GM12878 (cell line): ENCODE data around the gene CAMK2A. TPM values are rescaled to one million over a fixed set of nuclear protein-coding genes. Genes with fewer than 3 reads are reported as not detected.

Experiments
- ATAC-seq: fragments of 200-7000 bp; cut with Tn5 transposase; 3 replicates; pipeline ENCODE4 v1.9.1; 2020; ENCODE audit warnings: mild to moderate bottlenecking, moderate library complexity
- BruUV-seq: library from RNA; stranded (reverse); fragments of 400-500 nt; replicated peaks from 2 replicates; lab custom pipeline; 2021; lab: Mats Ljungman, UMichigan
- CTCF ChIA-PET: fragments of 300-600 bp; sonication (Branson Sonifier 250); formaldehyde crosslinking; extraction: SDS; loops from one replicate; lab custom pipeline; 2021; ENCODE audit warnings: inconsistent platforms; lab: Yijun Ruan, JAX
- POLR2A ChIA-PET: fragments of 350-600 bp; formaldehyde crosslinking; extraction: SDS; loops from one replicate; lab custom pipeline; 2021; ENCODE audit warnings: inconsistent platforms; lab: Charles Lee
- RAD21 ChIA-PET: fragments of 300-600 bp; sonication (Branson Sonifier 250); formaldehyde crosslinking; loops from one replicate; lab custom pipeline; 2023; ENCODE audit warnings: antibody characterized with exemption; ENCODE audit not compliant: unreplicated experiment; lab: Charles Lee
- SMC1A ChIA-PET: fragments of 300-600 bp; sonication (Branson Sonifier 250); formaldehyde crosslinking; loops from one replicate; lab custom pipeline; 2023; ENCODE audit not compliant: unreplicated experiment, uncharacterized antibody; lab: Charles Lee
- DNase-seq: peaks from one replicate; pipeline ENCODE4 v3.0.0-alpha.2; 2011; ENCODE audit warnings: low read depth, low spot score
- FAIRE-seq: peaks from 3 replicates; lab custom pipeline; 2011; peaks lifted over from hg19 to GRCh38; lab: Jason Lieb, UNC
- H2AFZ ChIP-seq: 2 replicates; pipeline ENCODE4 v1.6.0; 2011; ENCODE audit warnings: low read depth, low read length, control low read depth; ENCODE audit not compliant: control insufficient read depth
- H3K27ac ChIP-seq: 2 replicates; pipeline ENCODE4 v1.5.1; 2011; ENCODE audit warnings: control low read depth; ENCODE audit not compliant: control insufficient read depth, insufficient read depth
- H3K27me3 ChIP-seq, 2 experiments: replicated peaks in 1 of 2; 2 replicates each; pipeline versions ENCODE4 v1.6.0 to v1.6.1; 2011; ENCODE audit warnings: low read length in 1 of 2; ENCODE audit not compliant: control insufficient read depth in 2 of 2, insufficient read depth in 2 of 2
- H3K36me3 ChIP-seq, 2 experiments: 2 replicates each; pipeline ENCODE4 v1.5.1; 2011; ENCODE audit warnings: low read length in 1 of 2; ENCODE audit not compliant: control insufficient read depth in 2 of 2, insufficient read depth in 2 of 2
- H3K4me1 ChIP-seq: 2 replicates; pipeline ENCODE4 v1.6.1; 2011; ENCODE audit warnings: mild to moderate bottlenecking, low read length, moderate library complexity, mixed read lengths; ENCODE audit not compliant: control insufficient read depth, insufficient read depth
- H3K4me2 ChIP-seq: 2 replicates; pipeline ENCODE4 v1.6.0; 2011; ENCODE audit warnings: control low read depth; ENCODE audit not compliant: control insufficient read depth, insufficient read depth
- H3K4me3 ChIP-seq: fragments of 200-600 bp; sonication (generic); 2 replicates; pipeline ENCODE4 v1.5.1; 2016
- H3K79me2 ChIP-seq: 2 replicates; pipeline ENCODE4 v1.6.0; 2011; ENCODE audit warnings: low read length; ENCODE audit not compliant: control insufficient read depth, insufficient read depth
- H3K9ac ChIP-seq: 2 replicates; pipeline ENCODE4 v1.8.0; 2011; ENCODE audit warnings: low read length, control low read depth, mixed read lengths; ENCODE audit not compliant: control insufficient read depth, insufficient read depth
- H3K9me3 ChIP-seq: replicated peaks from 3 replicates; pipeline ENCODE4 v1.5.1; 2011; ENCODE audit warnings: mild to moderate bottlenecking, low read length; ENCODE audit not compliant: control insufficient read depth, insufficient read depth
- H4K20me1 ChIP-seq: 2 replicates; pipeline ENCODE4 v1.6.0; 2011; ENCODE audit not compliant: control insufficient read depth, insufficient read depth
- ASH2L ChIP-seq: fragments of 300-600, 200-600 bp; sonication (generic); IDR thresholded peaks from 2 replicates; pipeline ENCODE4 v1.6.1; 2017; ENCODE audit warnings: low read depth, mild to moderate bottlenecking, borderline replicate concordance
- BACH1 ChIP-seq: fragments of 450-650 bp; IDR thresholded peaks from 2 replicates; pipeline ENCODE4 v1.6.1; 2017; ENCODE audit warnings: mild to moderate bottlenecking, borderline replicate concordance
- HCFC1 ChIP-seq: fragments of 150-350 bp; IDR thresholded peaks from 2 replicates; pipeline ENCODE4 v1.6.1; 2014; ENCODE audit warnings: low read length
- HDAC6 ChIP-seq: fragments of 200-600 bp; sonication (generic); IDR thresholded peaks from one replicate; pipeline ENCODE4 v1.8.0; 2017; ENCODE audit warnings: antibody characterized with exemption; ENCODE audit not compliant: unreplicated experiment
- LARP7 ChIP-seq: fragments of 450-650 bp; IDR thresholded peaks from 2 replicates; pipeline ENCODE4 v1.6.1; 2017; ENCODE audit warnings: mild to moderate bottlenecking
- MEF2B ChIP-seq: fragments of 450-650 bp; IDR thresholded peaks from 2 replicates; pipeline ENCODE4 v1.6.1; 2018; ENCODE audit warnings: mild to moderate bottlenecking, moderate library complexity; ENCODE audit not compliant: partially characterized antibody, poor library complexity, severe bottlenecking
- MYC ChIP-seq: IDR thresholded peaks from 2 replicates; pipeline ENCODE4 v1.6.1; 2011; ENCODE audit warnings: mild to moderate bottlenecking, low read length, moderate library complexity, inconsistent platforms; ENCODE audit not compliant: insufficient read depth, insufficient replicate concordance, insufficient read length, severe bottlenecking
- NFXL1 ChIP-seq: fragments of 450-650 bp; IDR thresholded peaks from 2 replicates; pipeline ENCODE4 v1.6.1; 2017; ENCODE audit warnings: antibody characterized with exemption, mild to moderate bottlenecking, borderline replicate concordance
- NFYA ChIP-seq: IDR thresholded peaks from 2 replicates; pipeline ENCODE4 v1.6.1; 2011; ENCODE audit warnings: low read depth, mild to moderate bottlenecking, low read length, improper control_type of control experiment, borderline replicate concordance
- NR2F1 ChIP-seq: fragments of 450-650 bp; conservative IDR thresholded peaks from 2 replicates; pipeline ENCODE4 v1.6.1; 2017; ENCODE audit warnings: mild to moderate bottlenecking
- POLR2AphosphoS5 ChIP-seq: IDR thresholded peaks from 2 replicates; pipeline ENCODE4 v1.6.1; 2011; ENCODE audit warnings: mild to moderate bottlenecking, low read length, inconsistent platforms
- RAD51 ChIP-seq: fragments of 450-650 bp; IDR thresholded peaks from 2 replicates; pipeline ENCODE4 v1.6.1; 2016; ENCODE audit warnings: moderate library complexity, mild to moderate bottlenecking, inconsistent platforms
- YBX1 ChIP-seq: fragments of 450-650 bp; IDR thresholded peaks from 2 replicates; pipeline ENCODE4 v1.6.1; 2016; ENCODE audit warnings: antibody characterized with exemption
- WGBS: methylation state at CpG from one replicate; pipeline ENCODE4 v1.1.6; 2016; ENCODE audit warnings: low lambda C conversion rate; ENCODE audit not compliant: insufficient replicate concordance, insufficient coverage; ENCODE audit errors: missing lambda C conversion rate; 5-methylcytosine and 5-hydroxymethylcytosine counted together
- in situ Hi-C: fragments of 300-500 bp; cut with MboI; formaldehyde crosslinking; loops from 9 replicates; pipeline ENCODE4 v1.14.3; 2018; ENCODE audit warnings: mixed read lengths
- intact Hi-C: fragments of 100-400 bp; cut with micrococcal nuclease; formaldehyde crosslinking; loops from one replicate; pipeline ENCODE4 v1.14.2; 2022; ENCODE audit not compliant: unreplicated experiment
- polyA plus RNA-seq, 11 experiments: library from polyadenylated mRNA; depleted of rRNA in 4 of 11; unstranded in 6 of 11; stranded (reverse) in 5 of 11; fragments of >200 nt; fragmentation: Nextera tagmentation in 4 of 11; fragmentation: Illumina TruSeq in 1 of 11; extraction: Ambion mirVana in 4 of 11; extraction: Trizol in 1 of 11; gene quantifications; 1 replicate in 1 of 11; 2 replicates in 10 of 11; pipeline versions ENCODE4 v1.2.1 to v1.2.3, GENCODE V29; 2011 to 2016; ENCODE audit warnings: inconsistent platforms in 2 of 11, missing spikeins in 2 of 11, low read depth in 1 of 11
- total RNA-seq, 4 experiments: library from RNA; depleted of rRNA in 3 of 4; stranded (reverse); fragments of >200 nt in 3 of 4; fragmentation: Illumina TruSeq in 1 of 4; extraction: Trizol in 1 of 4; gene quantifications; 2 replicates each; pipeline versions ENCODE4 v1.2.1 to v1.2.3, GENCODE V29; 2013 to 2021
- TF ChIP-seq, protein P1 (sequence below): fragments of 450-650 bp; IDR thresholded peaks from 2 replicates; pipeline ENCODE4 v1.6.1; 2017; ENCODE audit warnings: mild to moderate bottlenecking, low read depth, inconsistent platforms; ENCODE audit not compliant: poor library complexity, severe bottlenecking

CAMK2A gene
- total and polyA plus RNA-seq, 10 of the 15 experiments (the other 5 are each of a cell fraction or from before 2014, with no cell fraction given) = 0.11 TPM; not detected in 9

DNA sequence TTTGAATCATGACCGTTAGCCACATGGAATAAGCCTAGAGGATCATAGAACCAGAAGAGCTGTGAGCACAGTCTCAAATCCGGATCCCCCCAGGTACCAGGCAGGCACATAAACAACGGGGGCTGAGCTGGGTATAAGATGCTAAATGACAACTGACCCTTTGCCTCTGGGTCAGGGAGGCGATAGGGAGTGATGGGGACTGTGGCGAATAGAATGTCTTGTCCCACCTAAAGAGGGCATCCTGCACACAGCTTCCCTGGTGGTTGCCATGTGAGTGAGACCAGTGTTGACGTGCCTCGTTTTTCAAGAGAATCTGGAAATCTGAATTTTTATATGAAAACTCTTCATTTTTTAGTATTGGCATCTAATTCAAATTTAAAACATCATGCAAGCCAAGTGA lies 66.1 kb downstream of the CAMK2A start (continued):
- no peak for TF ChIP-seq HCFC1
- TF ChIP-seq BACH1 = no peak
- no peak for TF ChIP-seq NR2F1
- no peak for TF ChIP-seq POLR2AphosphoS5

DNA sequence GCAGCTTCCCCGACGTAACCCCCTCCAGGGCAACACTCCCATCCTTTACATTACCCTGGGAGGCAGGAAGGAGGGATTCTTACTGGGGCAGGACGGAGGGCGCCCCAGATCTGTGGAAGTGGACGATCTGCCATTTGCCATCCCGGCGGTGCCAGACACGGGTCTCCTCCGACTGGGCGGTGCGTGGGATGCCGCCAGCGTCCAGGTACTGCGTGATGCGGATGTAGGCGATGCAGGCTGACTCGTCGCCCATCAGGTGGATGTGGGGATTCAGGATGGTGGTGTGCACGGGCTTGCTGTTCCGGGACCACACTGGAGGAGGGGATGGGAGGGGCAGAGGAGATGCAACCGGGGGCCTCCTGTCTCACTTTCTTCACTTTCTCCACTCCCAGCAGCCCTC lies 66.7 kb downstream of the CAMK2A start:
- DNase-seq (no peak), ATAC-seq (no peak), FAIRE-seq (no peak)
- BruUV-seq = no TSS peak
- H3K27me3 ChIP-seq = peaks cover 0 to 2% of the 10 kb centered on the region in 2 experiments; a peak in 3 of 4 replicates
- H3K79me2 ChIP-seq = no peaks in the 10 kb centered on the region
- H4K20me1 ChIP-seq = no peaks in the 10 kb centered on the region
- H3K27ac ChIP-seq = no peak overlapping the region
- ChIA-PET CTCF (interaction anchor here (1.1 kb wide), 1 partner anchor 128 kb away, joined by 3 read pairs; no protein-coding TSS in a partner anchor), SMC1A (no interaction called here), RAD21 (no interaction called here), POLR2A (no interaction called here)
- in situ Hi-C loops = loop anchor here (5.0 to 10.0 kb wide), 2 partner anchors 96 to 588 kb away; no protein-coding TSS in a partner anchor
- no peak overlapping the region for H2AFZ ChIP-seq
- H3K4me1 ChIP-seq = no peaks in the 10 kb centered on the region
- H3K4me2 ChIP-seq = no peak overlapping the region
- no peaks in the 10 kb centered on the region for H3K36me3 ChIP-seq
- intact Hi-C loops = no loop called here
- 55% methylated on average over 21 of the region's 21 CpGs for WGBS
- no peak overlapping the region for H3K4me3 ChIP-seq
- H3K9ac ChIP-seq = no peak overlapping the region
- no peaks in the 10 kb centered on the region for H3K9me3 ChIP-seq
- no peak for TF ChIP-seq MYC
- TF ChIP-seq, protein P1, sequence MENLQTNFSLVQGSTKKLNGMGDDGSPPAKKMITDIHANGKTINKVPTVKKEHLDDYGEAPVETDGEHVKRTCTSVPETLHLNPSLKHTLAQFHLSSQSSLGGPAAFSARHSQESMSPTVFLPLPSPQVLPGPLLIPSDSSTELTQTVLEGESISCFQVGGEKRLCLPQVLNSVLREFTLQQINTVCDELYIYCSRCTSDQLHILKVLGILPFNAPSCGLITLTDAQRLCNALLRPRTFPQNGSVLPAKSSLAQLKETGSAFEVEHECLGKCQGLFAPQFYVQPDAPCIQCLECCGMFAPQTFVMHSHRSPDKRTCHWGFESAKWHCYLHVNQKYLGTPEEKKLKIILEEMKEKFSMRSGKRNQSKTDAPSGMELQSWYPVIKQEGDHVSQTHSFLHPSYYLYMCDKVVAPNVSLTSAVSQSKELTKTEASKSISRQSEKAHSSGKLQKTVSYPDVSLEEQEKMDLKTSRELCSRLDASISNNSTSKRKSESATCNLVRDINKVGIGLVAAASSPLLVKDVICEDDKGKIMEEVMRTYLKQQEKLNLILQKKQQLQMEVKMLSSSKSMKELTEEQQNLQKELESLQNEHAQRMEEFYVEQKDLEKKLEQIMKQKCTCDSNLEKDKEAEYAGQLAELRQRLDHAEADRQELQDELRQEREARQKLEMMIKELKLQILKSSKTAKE = no peak
- TF ChIP-seq HDAC6 = no peak
- no peak for TF ChIP-seq NFYA
- TF ChIP-seq LARP7 = no peak
- no peak for TF ChIP-seq NFXL1
- no peak for TF ChIP-seq RAD51
- no peak for TF ChIP-seq MEF2B
- TF ChIP-seq YBX1 = no peak
- TF ChIP-seq ASH2L = no peak
